CMK (cell line): Measurements from ENCODE around the gene CMTM6.
"Not testable (repeated sequence)": the region's sequence is repeated elsewhere in the genome, so short reads cannot be mapped to it uniquely, and the experiment has no call there.

Source experiments
- DNase-seq: peaks from one replicate; pipeline ENCODE4 v3.0.0-alpha.2; 2010; ENCODE audit warnings: low read depth

The CMTM6 gene

GRCh38 chr3:32443478-32443877 lies 59.2 kb downstream of the CMTM6 start:
- no peak for DNase-seq

- DNase-seq, result no peak
Observed at GRCh38 chr3:32442766-32443165, 59.9 kb downstream of the CMTM6 start.

GRCh38 chr3:32440611-32441350 lies 61.9 kb downstream of the CMTM6 start:
- DNase-seq, result no peak

- DNase-seq, result not testable (repeated sequence)
Observed at GRCh38 chr3:32439421-32439820, 63.2 kb downstream of the CMTM6 start.

- DNase-seq, result no peak
Observed at GRCh38 chr3:32438596-32439344, 63.9 kb downstream of the CMTM6 start.

- no peak for DNase-seq
Observed at GRCh38 chr3:32437896-32438295, 64.8 kb downstream of the CMTM6 start.

- DNase-seq, result no peak
Observed at GRCh38 chr3:32436816-32437189, 65.8 kb downstream of the CMTM6 start.

- DNase-seq, result no peak
Observed at GRCh38 chr3:32435911-32436815, 66.5 kb downstream of the CMTM6 start.

- no peak for DNase-seq
Observed at GRCh38 chr3:32434206-32434605, 68.4 kb downstream of the CMTM6 start.

GRCh38 chr3:32432711-32433530 lies 69.7 kb downstream of the CMTM6 start:
- DNase-seq, result no peak

GRCh38 chr3:32432045-32432710 lies 70.5 kb downstream of the CMTM6 start:
- no peak for DNase-seq

GRCh38 chr3:32431481-32431880 lies 71.2 kb downstream of the CMTM6 start:
- DNase-seq, result no peak
